IMR-90 (cell line): ENCODE data around the gene TRIM71.

Experiments
- CTCF ChIP-seq: conservative IDR thresholded peaks from 2 replicates; pipeline ENCODE4 v1.5.1; 2012; ENCODE audit warnings: mild to moderate bottlenecking, low read depth, low read length, improper control_type of control experiment
- ELK1 ChIP-seq: fragments of 150-350 bp; IDR thresholded peaks from 2 replicates; pipeline ENCODE4 v1.6.1; 2016; ENCODE audit warnings: low read depth, mild to moderate bottlenecking, low read length, moderate library complexity, borderline replicate concordance
- MAFK ChIP-seq: IDR thresholded peaks from 2 replicates; pipeline ENCODE4 v1.6.1; 2012; ENCODE audit warnings: low read depth, low read length, improper control_type of control experiment
- MAZ ChIP-seq: IDR thresholded peaks from 2 replicates; pipeline ENCODE4 v1.6.1; 2012; ENCODE audit warnings: low read depth, mild to moderate bottlenecking, low read length, improper control_type of control experiment, moderate library complexity, borderline replicate concordance
- POLR2A ChIP-seq: IDR thresholded peaks from 2 replicates; pipeline ENCODE4 v1.6.1; 2012; ENCODE audit warnings: mild to moderate bottlenecking, low read depth, low read length
- RFX5 ChIP-seq: IDR thresholded peaks from 2 replicates; pipeline ENCODE4 v1.8.0; 2012; ENCODE audit warnings: low read depth, mild to moderate bottlenecking, low read length, moderate library complexity
- SMC3 ChIP-seq: fragments of 150-350 bp; IDR thresholded peaks from 2 replicates; pipeline ENCODE4 v1.6.1; 2016; ENCODE audit warnings: low read depth, mild to moderate bottlenecking, antibody characterized with exemption, low read length, moderate library complexity

GRCh38 chr3:32872487-32873382, 54.9 kb downstream of the TRIM71 start:
- TF ChIP-seq CTCF (no peak), POLR2A (no peak), ELK1 (no peak), SMC3 (no peak), MAFK (no peak), MAZ (no peak), RFX5 (no peak)
